HG03469 (cell line): ENCODE measurements around the gene MOV10.
"Not testable (repeated sequence)": the region's sequence is repeated elsewhere in the genome, so short reads cannot be mapped to it uniquely, and the experiment has no call there.

Experiments used
- ATAC-seq: cut with Tn5 transposase; IDR thresholded peaks from one replicate; pipeline ENCODE4 v1.9.1; 2021; ENCODE audit warnings: mild to moderate bottlenecking, moderate library complexity, moderate number of reproducible peaks; ENCODE audit not compliant: unreplicated experiment

MOV10 gene, protein sequence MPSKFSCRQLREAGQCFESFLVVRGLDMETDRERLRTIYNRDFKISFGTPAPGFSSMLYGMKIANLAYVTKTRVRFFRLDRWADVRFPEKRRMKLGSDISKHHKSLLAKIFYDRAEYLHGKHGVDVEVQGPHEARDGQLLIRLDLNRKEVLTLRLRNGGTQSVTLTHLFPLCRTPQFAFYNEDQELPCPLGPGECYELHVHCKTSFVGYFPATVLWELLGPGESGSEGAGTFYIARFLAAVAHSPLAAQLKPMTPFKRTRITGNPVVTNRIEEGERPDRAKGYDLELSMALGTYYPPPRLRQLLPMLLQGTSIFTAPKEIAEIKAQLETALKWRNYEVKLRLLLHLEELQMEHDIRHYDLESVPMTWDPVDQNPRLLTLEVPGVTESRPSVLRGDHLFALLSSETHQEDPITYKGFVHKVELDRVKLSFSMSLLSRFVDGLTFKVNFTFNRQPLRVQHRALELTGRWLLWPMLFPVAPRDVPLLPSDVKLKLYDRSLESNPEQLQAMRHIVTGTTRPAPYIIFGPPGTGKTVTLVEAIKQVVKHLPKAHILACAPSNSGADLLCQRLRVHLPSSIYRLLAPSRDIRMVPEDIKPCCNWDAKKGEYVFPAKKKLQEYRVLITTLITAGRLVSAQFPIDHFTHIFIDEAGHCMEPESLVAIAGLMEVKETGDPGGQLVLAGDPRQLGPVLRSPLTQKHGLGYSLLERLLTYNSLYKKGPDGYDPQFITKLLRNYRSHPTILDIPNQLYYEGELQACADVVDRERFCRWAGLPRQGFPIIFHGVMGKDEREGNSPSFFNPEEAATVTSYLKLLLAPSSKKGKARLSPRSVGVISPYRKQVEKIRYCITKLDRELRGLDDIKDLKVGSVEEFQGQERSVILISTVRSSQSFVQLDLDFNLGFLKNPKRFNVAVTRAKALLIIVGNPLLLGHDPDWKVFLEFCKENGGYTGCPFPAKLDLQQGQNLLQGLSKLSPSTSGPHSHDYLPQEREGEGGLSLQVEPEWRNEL

GRCh38 chr1:112674440-112674985 lies at the start of gene MOV10:
TSS of gene MOV10 (plus strand) at chr1:112674659. CDS start at chr1:112674913, 254 bp downstream.
- ATAC-seq, result no peak

- ATAC-seq, result no peak
These were observed 48.8 kb upstream of the MOV10 start for GRCh38 chr1:112625696-112626095.

- ATAC-seq, result no peak
These were observed 48.3 kb upstream of the MOV10 start for GRCh38 chr1:112626193-112626592.

DNA sequence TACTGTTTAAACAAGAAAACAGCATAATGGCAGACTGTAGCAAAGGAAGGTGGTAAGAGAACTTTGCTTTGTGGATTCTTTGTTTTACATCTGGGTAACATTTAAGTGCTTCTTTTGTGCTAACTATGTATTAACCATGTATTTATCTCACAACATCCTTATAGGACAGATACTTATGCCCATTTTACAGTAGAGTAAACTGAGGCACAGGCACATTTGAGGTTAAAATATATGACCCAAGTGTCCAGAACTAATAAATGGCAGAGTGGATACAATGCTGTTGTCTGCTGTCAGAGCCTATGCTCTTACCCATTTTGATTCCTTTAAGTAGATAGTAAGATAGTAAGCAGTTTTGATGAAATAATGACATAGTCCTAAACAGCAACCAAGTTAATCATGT lies 47.6 kb upstream of the MOV10 start:
- ATAC-seq, result no peak

GRCh38 chr1:112628516-112628915 lies 45.9 kb upstream of the MOV10 start:
- no peak for ATAC-seq

- ATAC-seq, result no peak
These were observed 45.2 kb upstream of the MOV10 start for GRCh38 chr1:112629256-112629655.

DNA sequence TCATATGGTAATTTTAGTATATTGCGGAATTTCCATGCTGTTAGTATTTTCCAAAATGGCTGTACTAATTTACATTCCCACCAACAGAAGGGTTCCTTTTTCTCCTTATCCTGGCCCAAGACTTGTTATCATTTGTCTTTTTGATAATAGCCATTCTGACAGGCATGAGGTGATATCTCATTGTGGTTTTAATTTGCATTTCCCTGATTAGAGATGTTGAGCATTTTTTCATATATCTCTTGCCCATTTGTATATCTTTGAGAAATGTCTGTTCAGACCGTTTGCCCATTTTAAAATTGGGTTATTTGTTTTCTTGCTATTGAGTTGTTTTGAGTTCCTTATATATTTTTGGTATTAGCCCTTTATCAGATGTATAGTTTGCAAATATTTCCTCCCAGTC lies 40.8 kb upstream of the MOV10 start:
- ATAC-seq, result no peak

DNA sequence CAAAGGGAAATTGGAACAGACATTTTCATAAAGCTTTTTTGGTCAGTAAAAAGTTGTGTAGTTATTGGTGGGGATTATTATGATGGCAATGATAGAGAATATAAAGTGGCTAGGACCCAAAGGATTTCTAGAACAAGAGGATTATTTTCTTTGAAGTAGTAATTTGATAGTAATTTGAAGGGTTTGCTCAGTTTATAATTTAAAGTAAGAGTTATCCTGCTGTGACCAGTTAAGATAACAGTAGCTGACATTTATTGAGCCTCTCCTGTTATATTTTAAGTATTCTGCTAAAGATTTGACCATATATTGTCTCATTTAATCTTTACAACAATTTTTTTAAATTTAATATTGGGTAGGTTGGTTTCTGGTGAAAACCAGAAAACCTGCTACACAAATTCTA lies 40.1 kb upstream of the MOV10 start:
- no peak for ATAC-seq

- no peak for ATAC-seq
These were observed 38.4 kb upstream of the MOV10 start for GRCh38 chr1:112636056-112636455.

GRCh38 chr1:112636597-112637253 lies 37.7 kb upstream of the MOV10 start:
- no peak for ATAC-seq

DNA sequence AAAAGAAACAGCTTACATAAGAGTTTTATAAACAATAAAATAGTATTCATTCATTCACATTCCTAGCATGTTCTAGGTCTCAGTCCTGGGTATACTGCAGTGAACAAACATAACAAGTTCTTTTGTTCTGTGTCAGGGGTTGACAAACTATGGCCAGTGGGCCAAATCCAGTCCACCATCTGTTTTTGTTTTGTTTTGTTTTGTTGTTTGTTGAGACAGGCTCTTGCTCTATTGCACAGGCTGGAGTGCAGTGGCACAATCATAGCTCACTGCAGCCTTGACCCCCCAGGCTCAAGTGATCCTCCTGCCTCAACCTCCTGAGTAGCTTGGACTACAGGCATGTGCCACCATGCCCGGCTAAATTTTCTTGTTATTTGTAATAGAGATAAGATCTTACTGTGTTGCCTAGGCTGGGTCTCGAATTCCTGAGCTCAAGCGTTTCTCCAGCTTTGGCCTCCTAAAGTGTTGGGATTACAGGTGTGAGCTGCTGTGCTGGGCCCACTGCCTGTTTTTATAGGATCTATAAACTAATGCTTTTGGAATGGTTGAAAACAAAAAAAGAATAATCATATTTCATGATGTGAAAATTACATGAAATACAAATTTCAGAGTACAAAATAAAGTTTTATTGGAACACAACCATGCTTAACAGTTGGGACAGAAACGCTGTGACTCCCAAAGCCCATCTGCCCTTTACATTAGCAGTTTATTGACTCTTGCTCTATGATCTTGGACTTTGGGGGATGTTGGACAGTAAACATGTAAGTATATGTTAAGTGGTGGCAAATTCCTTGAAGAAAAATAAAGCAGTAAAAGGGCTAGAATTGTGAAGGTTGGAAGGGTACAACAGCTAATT lies 37.0 kb upstream of the MOV10 start:
- no peak for ATAC-seq

DNA sequence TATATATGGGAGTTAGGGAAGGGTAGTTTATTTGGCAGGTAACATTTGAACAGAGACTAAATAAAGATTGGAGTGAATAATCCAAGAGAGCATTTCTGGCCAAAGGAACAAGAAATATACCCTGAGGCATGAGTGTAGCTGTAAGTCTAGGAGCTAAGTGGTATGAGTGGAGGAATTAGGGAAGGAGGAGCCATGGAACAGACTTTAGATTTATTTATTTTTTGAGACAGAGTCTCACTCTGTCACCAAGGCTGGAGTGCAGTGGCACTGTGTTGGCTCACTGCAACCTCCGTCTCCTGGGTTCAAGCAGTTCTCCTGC lies 36.4 kb upstream of the MOV10 start:
- no peak for ATAC-seq

GRCh38 chr1:112640437-112640836 lies 34.0 kb upstream of the MOV10 start:
- ATAC-seq, result not testable (repeated sequence)

- ATAC-seq, result no peak
These were observed 31.4 kb upstream of the MOV10 start for GRCh38 chr1:112643080-112643479.

GRCh38 chr1:112646225-112646624 lies 28.2 kb upstream of the MOV10 start:
- no peak for ATAC-seq

DNA sequence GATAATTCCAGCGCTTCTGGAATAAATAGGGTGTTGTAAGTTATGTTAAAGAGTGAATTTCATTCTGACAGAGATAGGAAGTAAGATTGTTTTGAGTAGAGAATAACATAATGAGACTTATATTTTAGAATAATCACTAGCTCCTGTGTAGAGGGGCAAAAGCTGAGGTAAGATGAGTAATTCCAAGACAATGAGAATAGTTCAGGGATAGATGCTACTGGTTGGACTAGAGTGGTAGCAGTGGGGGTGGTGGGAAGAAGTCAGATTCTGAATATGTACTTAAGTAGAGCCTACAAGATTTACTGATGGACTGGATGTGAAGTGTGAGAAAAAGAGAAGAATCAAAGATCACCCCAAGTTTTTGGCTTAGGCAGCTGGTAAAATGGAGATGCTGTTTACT lies 23.3 kb upstream of the MOV10 start:
- no peak for ATAC-seq

GRCh38 chr1:112665857-112666256 lies 8.6 kb upstream of the MOV10 start:
- no peak for ATAC-seq

DNA sequence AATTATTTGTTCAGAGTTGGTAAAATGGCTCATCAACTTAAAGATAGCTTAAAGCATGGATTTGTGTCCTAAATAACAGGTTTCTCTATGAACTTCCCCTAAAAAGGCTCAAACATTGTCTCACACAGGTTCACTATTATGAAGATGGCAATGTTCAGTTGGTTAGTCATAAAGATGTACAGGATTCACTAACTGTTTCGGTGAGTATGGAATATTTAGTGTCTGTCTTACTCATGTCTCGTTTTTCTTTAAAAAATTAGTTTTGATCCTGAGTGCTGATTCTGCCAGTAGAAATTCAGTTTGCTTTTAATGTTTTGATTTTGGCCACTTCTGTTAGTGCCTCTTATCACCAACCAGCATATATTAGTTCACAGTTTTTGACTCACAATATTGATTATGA lies 7.5 kb upstream of the MOV10 start:
- ATAC-seq, result no peak

GRCh38 chr1:112672009-112672408 lies 2.5 kb upstream of the MOV10 start:
- no peak for ATAC-seq

DNA sequence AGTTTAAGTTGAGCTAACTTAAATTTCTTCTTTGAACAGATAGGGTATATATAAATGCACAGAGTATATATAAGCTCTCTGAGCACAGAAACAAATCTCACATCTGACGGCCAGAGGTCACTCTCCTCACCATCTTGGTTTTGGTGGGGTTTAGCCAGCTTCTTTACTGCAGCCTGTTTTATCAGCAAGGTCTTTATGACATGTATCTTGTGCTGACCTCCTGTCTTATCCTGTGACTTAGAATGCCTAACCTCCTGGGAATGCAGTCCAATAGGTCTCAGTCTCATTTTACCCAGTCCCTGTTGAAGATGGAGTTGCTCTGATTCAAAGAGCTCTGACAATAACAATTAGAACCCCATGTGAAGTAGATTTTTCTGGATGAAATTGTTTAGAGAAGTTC lies 1.6 kb upstream of the MOV10 start:
- ATAC-seq, result no peak
